SU-DHL-6 (cell line): ENCODE results near the gene FHIP2A.

Experiments used
- H2AFZ ChIP-seq: fragments of 200-600 bp; sonication (generic); 2 replicates; pipeline ENCODE4 v1.6.1; 2014; ENCODE audit warnings: low read depth, mild to moderate bottlenecking, moderate library complexity, mixed read lengths, antibody characterized with exemption, low read length; ENCODE audit not compliant: severe bottlenecking
- H3F3A ChIP-seq: fragments of 200-600 bp; shearing (Covaris generic); 2 replicates; pipeline ENCODE4 v1.6.0; 2016; ENCODE audit warnings: antibody characterized with exemption, mild to moderate bottlenecking; ENCODE audit not compliant: insufficient read depth
- H3K27ac ChIP-seq: fragments of 200-600 bp; sonication (generic); 2 replicates; pipeline ENCODE4 v1.5.1; 2016; ENCODE audit warnings: low read depth, mild to moderate bottlenecking, low read length, moderate library complexity, mixed read lengths
- H3K27me3 ChIP-seq: fragments of 200-600 bp; sonication (generic), shearing (Covaris generic); 2 replicates; pipeline ENCODE4 v1.6.0; 2014; ENCODE audit warnings: mild to moderate bottlenecking, low read length
- H3K36me3 ChIP-seq: fragments of 200-600 bp; sonication (generic); 2 replicates; pipeline ENCODE4 v1.6.1; 2014; ENCODE audit warnings: mild to moderate bottlenecking, low read length, mixed read lengths
- H3K4me2 ChIP-seq: fragments of 300-600, 200-600 bp; shearing (Covaris generic), sonication (generic); 2 replicates; pipeline ENCODE4 v1.6.0; 2014; ENCODE audit warnings: low read length, low read depth, mild to moderate bottlenecking; ENCODE audit not compliant: poor library complexity, severe bottlenecking
- H3K4me3 ChIP-seq: fragments of 200-600 bp; sonication (generic); 2 replicates; pipeline ENCODE4 v1.5.1; 2014; ENCODE audit warnings: antibody characterized with exemption, low read length, mild to moderate bottlenecking, mixed read lengths; ENCODE audit not compliant: insufficient read depth, poor library complexity, severe bottlenecking
- H3K79me2 ChIP-seq: fragments of 200-600 bp; sonication (generic); 2 replicates; pipeline ENCODE4 v1.6.1; 2014; ENCODE audit warnings: mild to moderate bottlenecking, low read length, moderate library complexity; ENCODE audit not compliant: insufficient read depth
- H3K9ac ChIP-seq: fragments of 200-600 bp; sonication (generic); 2 replicates; pipeline ENCODE4 v1.7.0; 2014; ENCODE audit warnings: mild to moderate bottlenecking, low read length
- H3K9me2 ChIP-seq: fragments of 200-600 bp; sonication (generic); replicated peaks from 2 replicates; pipeline ENCODE4 v1.6.1; 2014; ENCODE audit warnings: low read length; ENCODE audit not compliant: insufficient read depth
- H3K9me3 ChIP-seq: fragments of 200-600 bp; sonication (generic); 2 replicates; pipeline ENCODE4 v1.6.1; 2014; ENCODE audit warnings: low read length, mixed read lengths; ENCODE audit not compliant: insufficient read depth
- H4K20me1 ChIP-seq: fragments of 200-600 bp; sonication (generic); 2 replicates; pipeline ENCODE4 v1.6.1; 2014; ENCODE audit warnings: low read depth, mild to moderate bottlenecking, antibody characterized with exemption, low read length, moderate library complexity, mixed read lengths
- CTCF ChIP-seq: fragments of 200-600 bp; sonication (generic); IDR thresholded peaks from one replicate; pipeline ENCODE4 v1.5.1; 2017; ENCODE audit warnings: antibody characterized with exemption, mild to moderate bottlenecking, low read length, moderate library complexity; ENCODE audit not compliant: insufficient read depth, poor library complexity, severe bottlenecking
- EZH2phosphoT487 ChIP-seq: fragments of 200-600 bp; sonication (generic), shearing (Covaris generic); conservative IDR thresholded peaks from 2 replicates; pipeline ENCODE4 v1.6.1; 2018; ENCODE audit warnings: mild to moderate bottlenecking, antibody characterized with exemption, low read length, moderate library complexity, mixed read lengths

The FHIP2A gene

GRCh38 chr10:114870486-114870885 is 48.9 kb downstream of the FHIP2A start:
- H3K4me3 ChIP-seq, result no peak overlapping the region
- H3K27me3 ChIP-seq, result no peaks in the 10 kb centered on the region
- H3K9me2 ChIP-seq, result no peaks in the 10 kb centered on the region
- H3K79me2 ChIP-seq, result no peaks in the 10 kb centered on the region
- H2AFZ ChIP-seq, result no peak overlapping the region
- TF ChIP-seq EZH2phosphoT487 (no peak), CTCF (no peak)
- H3K9me3 ChIP-seq, result no peaks in the 10 kb centered on the region
- H3F3A ChIP-seq, result no peaks in the 10 kb centered on the region
- no peaks in the 10 kb centered on the region for H4K20me1 ChIP-seq
- no peak overlapping the region for H3K4me2 ChIP-seq
- H3K27ac ChIP-seq, result no peak overlapping the region
- no peak overlapping the region for H3K9ac ChIP-seq
- H3K36me3 ChIP-seq, result no peaks in the 10 kb centered on the region

- no peak overlapping the region for H3K4me2 ChIP-seq
- H3K4me3 ChIP-seq, result no peak overlapping the region
- H2AFZ ChIP-seq, result no peak overlapping the region
- H3K27me3 ChIP-seq, result no peaks in the 10 kb centered on the region
- no peak for TF ChIP-seq EZH2phosphoT487
- no peak overlapping the region for H3K27ac ChIP-seq
- no peaks in the 10 kb centered on the region for H3K9me3 ChIP-seq
- no peak overlapping the region for H3K9ac ChIP-seq
- H4K20me1 ChIP-seq, result no peaks in the 10 kb centered on the region
- H3K36me3 ChIP-seq, result no peaks in the 10 kb centered on the region
- no peaks in the 10 kb centered on the region for H3K9me2 ChIP-seq
- no peaks in the 10 kb centered on the region for H3K79me2 ChIP-seq
- no peaks in the 10 kb centered on the region for H3F3A ChIP-seq
Observed at GRCh38 chr10:114871379-114871778, 49.8 kb downstream of the FHIP2A start.
